Fibroblast of peridontal ligament (primary cell): ENCODE results near the gene OR52B6.
"Not testable (repeated sequence)": the region's sequence is repeated elsewhere in the genome, so short reads cannot be mapped to it uniquely, and the experiment has no call there.

Source experiments
- DNase-seq: peaks from one replicate; pipeline ENCODE4 v3.0.0-alpha.2; 2010; ENCODE audit errors: extremely low read depth

The OR52B6 gene

GRCh38 chr11:5596607-5597201, 16.0 kb downstream of the OR52B6 start, which contains the start of gene TRIM6:
Gene TRIM6, plus strand, starts transcription at chr11:5596637. Its CDS starts 261 bp downstream, at chr11:5596898.
- DNase-seq: peak; percentile 35

GRCh38 chr11:5597953-5598352, 17.3 kb downstream of the OR52B6 start:
- DNase-seq: no peak

GRCh38 chr11:5600374-5600851, 19.7 kb downstream of the OR52B6 start:
- DNase-seq: peak; percentile 76

GRCh38 chr11:5602791-5603190, 22.1 kb downstream of the OR52B6 start:
- DNase-seq: not testable (repeated sequence)

GRCh38 chr11:5603326-5603725, 22.6 kb downstream of the OR52B6 start:
- no peak for DNase-seq

- DNase-seq: no peak
Measured at GRCh38 chr11:5604896-5605295, 24.2 kb downstream of the OR52B6 start.

- DNase-seq: peak; percentile 82
Measured at GRCh38 chr11:5605849-5606248, 25.2 kb downstream of the OR52B6 start.

- DNase-seq: no peak
Measured at GRCh38 chr11:5608808-5609207, 28.1 kb downstream of the OR52B6 start.

GRCh38 chr11:5610446-5610845, 29.8 kb downstream of the OR52B6 start:
- DNase-seq: no peak

GRCh38 chr11:5611627-5612026, 30.9 kb downstream of the OR52B6 start:
- no peak for DNase-seq

GRCh38 chr11:5618807-5619206, 38.1 kb downstream of the OR52B6 start:
- peak; percentile 65 for DNase-seq

- peak; percentile 91 for DNase-seq
Measured at GRCh38 chr11:5620651-5621521, 40.2 kb downstream of the OR52B6 start.

GRCh38 chr11:5621580-5621979, 40.9 kb downstream of the OR52B6 start:
- no peak for DNase-seq

GRCh38 chr11:5622802-5623201, 42.1 kb downstream of the OR52B6 start:
- no peak for DNase-seq

- peak; percentile 75 for DNase-seq
Measured at GRCh38 chr11:5624489-5625279, 44.0 kb downstream of the OR52B6 start, which contains the start of gene TRIM34. Gene TRIM34, plus strand, starts transcription at chr11:5625001. Its CDS starts 7,331 bp downstream, at chr11:5632332.

GRCh38 chr11:5625281-5625680, 44.6 kb downstream of the OR52B6 start:
- DNase-seq: no peak

- peak; percentile 54 for DNase-seq
Measured at GRCh38 chr11:5626196-5626595, 45.5 kb downstream of the OR52B6 start.

- no peak for DNase-seq
Measured at GRCh38 chr11:5631417-5631816, 50.7 kb downstream of the OR52B6 start.
